ENCODE results near the gene GPSM1.

The GPSM1 gene

DNA sequence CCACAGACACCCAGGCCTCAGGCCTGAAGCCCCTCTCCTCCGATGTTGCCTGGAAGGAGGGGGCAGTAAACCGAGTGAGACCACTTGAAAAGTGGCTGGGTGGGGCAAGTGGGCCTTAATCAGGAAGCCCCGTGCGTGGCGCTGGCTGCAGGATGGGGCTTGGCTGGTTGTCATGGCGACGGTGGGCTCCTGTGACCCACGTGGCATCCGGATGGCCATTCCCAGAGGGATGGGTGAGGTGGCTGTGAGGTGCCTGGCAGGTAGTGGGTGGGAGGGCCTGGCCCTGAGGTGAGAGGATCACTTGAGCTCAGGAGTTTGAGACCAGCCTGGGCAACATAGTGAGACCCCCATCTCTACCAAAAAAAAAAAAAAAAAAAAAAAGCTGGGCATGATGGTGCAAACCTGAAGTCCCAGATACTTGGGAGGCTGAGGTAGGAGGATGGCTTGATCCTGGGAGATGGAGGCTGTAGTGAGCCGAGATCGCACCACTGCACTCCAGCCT lies 5.2 kb downstream of the GPSM1 start:
- no peak for DNase-seq (ENCODE audit: low read depth)

- no peak for DNase-seq (ENCODE audit: low read depth)
Observed at GRCh38 chr9:136333045-136333444, 5.7 kb downstream of the GPSM1 start.

- DNase-seq (ENCODE audit: low read depth), result no peak
Observed at GRCh38 chr9:136333486-136333885, 6.1 kb downstream of the GPSM1 start.

GRCh38 chr9:136334541-136334940 lies 7.2 kb downstream of the GPSM1 start:
- DNase-seq (ENCODE audit: low read depth), result no peak

DNA sequence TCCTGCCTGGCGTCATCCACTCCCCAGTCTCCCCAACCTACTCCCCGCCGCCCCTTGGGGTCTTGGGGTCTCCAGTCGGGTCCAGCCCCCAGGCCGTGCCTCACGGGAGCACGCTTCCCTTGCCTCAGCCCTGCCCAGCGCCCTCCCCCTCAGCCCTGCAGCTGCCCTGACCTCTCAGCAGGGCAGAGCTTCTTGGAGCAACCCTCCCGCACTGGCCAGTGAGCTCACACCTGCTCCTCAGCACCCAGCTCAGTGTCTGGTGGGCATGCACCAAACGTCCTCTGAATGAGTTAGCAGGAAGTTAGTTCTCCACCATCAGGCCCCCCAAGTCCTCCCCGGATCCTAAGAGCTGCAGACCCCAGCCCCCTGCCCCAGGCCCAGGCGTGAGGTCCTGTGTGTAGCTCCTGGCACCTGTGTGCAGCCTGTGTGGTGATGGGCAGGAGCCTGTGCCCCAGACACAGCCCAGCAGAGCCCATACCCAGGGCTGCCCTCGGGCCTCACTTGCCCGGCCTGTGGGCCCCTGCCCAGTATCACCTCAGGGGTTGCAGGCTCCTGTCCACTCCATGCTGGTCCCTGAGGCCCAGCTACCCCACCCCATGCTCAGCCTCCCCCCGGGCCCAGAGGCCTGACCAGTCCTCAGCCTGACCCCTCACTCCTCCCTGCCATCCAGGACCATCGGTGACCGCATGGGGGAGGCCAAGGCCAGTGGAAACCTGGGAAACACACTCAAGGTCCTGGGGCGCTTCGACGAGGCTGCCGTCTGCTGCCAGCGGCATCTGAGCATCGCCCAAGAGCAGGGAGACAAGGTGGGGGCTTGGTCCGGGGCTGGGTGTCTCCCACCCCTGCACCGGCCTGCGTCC lies 8.2 kb downstream of the GPSM1 start:
- no peak for DNase-seq (ENCODE audit: low read depth)

- DNase-seq (ENCODE audit: low read depth), result no peak
Observed at GRCh38 chr9:136336156-136336870, 9.0 kb downstream of the GPSM1 start.

DNA sequence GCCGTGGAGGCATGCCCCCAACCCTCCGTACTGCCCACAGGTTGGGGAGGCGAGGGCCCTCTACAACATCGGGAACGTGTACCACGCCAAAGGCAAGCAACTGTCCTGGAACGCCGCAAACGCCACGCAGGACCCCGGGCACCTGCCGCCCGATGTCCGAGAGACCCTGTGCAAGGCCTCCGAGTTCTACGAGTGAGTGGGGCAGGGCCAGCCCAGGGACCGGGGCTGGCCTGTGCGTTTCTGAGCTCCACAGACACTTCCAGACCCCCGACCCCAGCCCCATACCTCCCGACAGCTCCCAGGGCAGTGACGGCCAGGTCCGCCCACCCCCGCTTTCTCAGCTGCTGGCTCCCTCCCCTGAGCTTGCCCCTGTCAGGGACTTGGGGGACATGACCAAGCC lies 9.5 kb downstream of the GPSM1 start:
- no peak for DNase-seq (ENCODE audit: low read depth)

GRCh38 chr9:136337416-136338395 lies 10.4 kb downstream of the GPSM1 start:
- no peak for DNase-seq (ENCODE audit: low read depth)

DNA sequence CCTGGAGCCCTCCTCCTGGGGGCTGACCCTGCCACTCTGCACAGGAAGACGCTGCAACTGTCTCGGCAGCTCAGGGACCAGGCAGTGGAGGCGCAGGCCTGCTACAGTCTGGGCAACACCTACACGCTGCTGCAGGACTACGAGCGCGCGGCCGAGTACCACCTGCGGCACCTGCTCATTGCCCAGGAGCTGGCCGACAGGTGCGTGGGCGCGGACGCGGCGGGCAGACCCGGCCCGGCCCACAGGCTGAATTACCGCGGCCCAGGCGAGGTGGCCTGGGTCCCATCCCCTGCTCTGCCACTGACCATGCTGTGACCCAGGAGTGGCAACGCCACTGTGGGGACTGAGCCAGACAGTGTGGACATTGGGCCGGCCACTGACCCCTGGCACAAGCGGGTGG lies 11.2 kb downstream of the GPSM1 start:
- DNase-seq (ENCODE audit: low read depth), result no peak

DNA sequence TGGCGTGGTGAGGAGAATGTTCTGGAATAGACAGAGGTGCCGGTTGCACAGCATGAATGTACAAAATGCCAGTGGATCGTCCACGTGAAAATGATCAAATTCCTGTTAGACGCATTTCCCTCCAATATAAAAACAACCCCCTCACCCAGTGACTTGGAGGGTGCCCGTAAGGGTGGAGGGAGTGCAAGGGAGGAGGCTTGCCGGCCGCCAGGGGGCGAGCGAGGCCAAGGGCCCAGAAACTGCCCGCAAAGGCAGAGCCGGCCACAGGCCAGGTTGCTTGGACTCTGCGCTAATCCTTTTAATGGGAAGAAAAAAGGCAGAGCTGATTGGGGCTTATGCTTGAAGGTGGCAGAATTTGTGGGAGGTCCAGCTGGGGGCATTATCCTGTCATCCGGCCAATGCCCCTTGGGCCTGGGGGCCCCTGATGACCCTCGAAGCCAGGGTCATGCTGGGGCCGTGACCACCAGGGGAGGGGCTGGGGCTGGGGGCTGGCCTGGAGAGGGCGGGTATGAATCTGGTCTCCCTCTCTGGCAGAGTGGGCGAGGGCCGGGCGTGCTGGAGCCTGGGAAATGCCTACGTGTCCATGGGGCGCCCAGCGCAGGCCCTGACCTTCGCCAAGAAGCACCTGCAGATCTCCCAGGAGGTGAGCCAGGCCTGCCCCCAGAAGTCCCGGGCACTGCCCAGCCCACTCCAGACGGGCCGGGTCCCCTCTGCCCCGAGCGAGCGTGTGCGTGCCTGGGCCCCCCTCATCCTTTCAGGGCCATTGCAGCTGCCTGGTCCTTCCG lies 12.0 kb downstream of the GPSM1 start:
- no peak for DNase-seq (ENCODE audit: low read depth)

- no peak for DNase-seq (ENCODE audit: low read depth)
Observed at GRCh38 chr9:136339958-136340310, 12.6 kb downstream of the GPSM1 start.

GRCh38 chr9:136340356-136341041 lies 13.2 kb downstream of the GPSM1 start:
- DNase-seq (ENCODE audit: low read depth), result no peak

DNA sequence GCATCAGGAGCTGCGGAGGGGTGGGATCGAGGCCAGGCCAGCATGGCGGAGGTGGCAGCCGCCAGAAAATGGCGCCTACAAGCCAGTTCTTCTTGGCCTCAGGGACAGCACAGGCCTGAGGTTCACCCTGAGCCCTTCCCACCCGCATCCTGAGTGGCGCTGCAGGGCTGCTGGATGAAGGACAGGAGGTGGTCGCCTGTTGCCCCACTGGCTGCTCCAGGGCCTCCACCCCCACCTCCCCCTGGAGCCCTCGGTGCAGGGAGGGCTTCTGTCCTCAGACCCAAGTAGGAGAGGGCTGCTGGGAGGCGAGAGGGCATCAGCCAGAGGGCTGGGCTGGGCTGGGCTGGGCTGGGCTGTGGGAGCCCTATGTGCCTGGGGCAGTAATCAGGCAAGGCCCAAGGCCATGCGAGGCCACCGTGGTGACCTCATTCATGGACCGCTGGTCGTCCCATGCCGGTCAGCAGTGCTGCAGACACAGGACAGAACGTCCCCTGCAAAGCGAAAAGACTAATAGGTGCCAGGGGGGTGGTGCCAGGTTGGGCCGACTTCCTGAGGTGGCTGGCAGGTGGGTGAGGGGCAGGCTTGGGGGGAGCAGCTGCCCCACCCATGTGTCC lies 13.8 kb downstream of the GPSM1 start:
- DNase-seq (ENCODE audit: low read depth), result no peak

- DNase-seq (ENCODE audit: low read depth), result no peak
Observed at GRCh38 chr9:136341769-136342168, 14.4 kb downstream of the GPSM1 start.

GRCh38 chr9:136342181-136343120 lies 15.1 kb downstream of the GPSM1 start:
- DNase-seq (ENCODE audit: low read depth), result peak; percentile 22

DNA sequence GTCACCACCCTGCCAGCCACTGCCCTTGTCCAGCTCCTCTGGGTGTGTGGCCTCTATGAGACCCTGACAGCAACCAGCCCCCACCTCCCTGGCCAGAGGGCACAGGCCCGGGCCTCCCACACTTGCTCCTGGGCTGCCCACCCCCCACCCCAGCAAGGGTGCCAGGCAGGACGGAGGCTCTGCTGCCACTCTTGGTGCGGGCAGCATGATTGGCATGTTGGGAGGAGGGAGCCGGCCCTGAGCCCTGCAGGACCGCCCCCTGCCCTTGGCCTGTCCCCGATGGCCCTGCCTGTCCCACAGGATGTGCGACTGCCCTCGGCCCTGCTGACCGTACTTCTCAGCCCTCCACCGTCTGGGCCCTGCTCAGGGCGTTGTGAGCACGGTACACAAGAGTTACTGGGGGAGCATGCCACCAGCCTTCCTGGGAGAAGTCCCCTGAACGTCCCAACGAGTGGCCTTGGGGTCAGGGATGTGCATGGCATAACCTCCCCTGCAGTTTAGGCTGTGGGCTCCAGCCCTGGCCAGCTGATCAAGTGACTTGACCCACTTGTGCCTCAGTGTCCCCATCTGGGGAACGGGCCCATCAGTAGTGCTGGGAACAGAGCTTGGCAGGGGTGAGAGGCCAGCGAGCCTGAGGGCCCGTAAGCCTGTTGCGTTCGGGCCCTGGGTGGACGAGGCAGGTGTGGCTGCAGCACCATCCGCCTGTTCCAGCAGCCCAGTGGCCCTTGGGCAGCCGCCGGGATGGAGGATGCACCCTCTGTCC lies 16.0 kb downstream of the GPSM1 start:
- DNase-seq (ENCODE audit: low read depth), result no peak

GRCh38 chr9:136343884-136344269 lies 16.5 kb downstream of the GPSM1 start:
- DNase-seq (ENCODE audit: low read depth), result no peak

DNA sequence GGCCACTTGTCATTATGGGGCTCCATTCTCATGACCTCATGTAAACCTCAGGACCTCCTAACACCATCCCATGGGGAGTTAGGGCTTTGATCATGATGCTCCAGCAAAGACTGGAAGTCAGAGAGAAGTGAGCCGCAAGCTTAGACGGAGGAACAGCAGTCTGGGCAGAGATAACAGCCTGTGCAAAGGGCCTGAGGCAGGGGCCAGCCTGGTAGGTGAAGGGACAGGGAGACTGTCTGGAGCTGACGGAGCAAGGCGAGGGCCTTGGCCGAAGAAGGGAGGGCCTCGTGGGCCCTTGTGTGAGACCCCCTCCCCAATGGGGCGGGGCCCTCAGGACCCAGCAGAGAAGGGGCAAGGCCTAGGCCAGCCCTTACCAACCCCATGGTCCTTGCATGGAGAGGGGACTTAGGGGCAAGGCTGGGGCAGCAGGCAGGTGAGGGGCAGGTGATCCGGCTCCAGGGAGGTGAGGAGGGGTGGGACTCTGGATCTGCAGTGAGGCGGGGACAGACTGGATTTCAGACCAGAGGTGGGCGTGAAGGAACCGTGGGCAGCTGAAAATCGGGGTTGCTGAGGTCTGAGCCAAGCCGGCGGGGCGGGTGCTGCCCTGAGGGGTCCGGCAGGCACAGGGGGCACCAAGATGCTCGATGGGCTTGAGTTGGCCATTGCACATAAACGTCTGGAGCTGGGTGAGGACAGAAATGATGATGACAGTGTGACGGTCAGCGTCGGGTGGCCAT lies 17.4 kb downstream of the GPSM1 start:
- DNase-seq (ENCODE audit: low read depth), result no peak
